ENCODE results near the gene MRPL55.
"Not testable (repeated sequence)": the region's sequence is repeated elsewhere in the genome, so short reads cannot be mapped to it uniquely, and the experiment has no call there.

Gene MRPL55

DNA sequence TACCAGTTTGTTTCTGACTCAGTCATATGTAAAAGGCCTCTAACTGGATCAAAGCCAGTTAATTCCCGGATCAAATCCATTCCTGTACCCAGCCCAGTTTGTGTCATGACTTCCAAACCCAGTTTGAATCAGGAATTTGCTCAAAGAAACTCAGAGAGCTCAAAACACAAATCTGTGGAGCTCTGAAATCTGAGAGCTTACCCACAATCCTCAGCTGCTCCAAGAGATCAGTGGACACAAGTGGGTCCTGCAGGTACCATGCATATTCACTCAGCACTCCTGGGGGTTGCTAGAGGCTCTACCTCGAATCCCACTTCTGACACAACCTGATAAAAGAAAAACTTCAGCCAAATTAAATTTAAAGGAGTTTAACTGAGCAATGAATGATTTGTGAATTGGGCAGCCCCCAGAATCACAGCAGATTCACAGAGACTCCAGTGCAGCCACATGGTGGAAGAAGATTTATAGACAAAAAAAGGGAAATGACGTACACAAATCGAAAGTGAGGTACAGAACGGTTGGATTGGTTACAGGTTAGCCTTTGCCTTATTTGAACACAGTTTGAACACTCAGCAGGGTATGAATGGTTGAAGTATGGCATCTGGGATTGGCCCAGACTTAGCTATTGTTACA lies 11.9 kb upstream of the MRPL55 start:
- DNase-seq (ENCODE audit: low read depth): no peak

GRCh38 chr1:228120351-228120750 lies 11.3 kb upstream of the MRPL55 start:
- no peak for DNase-seq (ENCODE audit: low read depth)

DNA sequence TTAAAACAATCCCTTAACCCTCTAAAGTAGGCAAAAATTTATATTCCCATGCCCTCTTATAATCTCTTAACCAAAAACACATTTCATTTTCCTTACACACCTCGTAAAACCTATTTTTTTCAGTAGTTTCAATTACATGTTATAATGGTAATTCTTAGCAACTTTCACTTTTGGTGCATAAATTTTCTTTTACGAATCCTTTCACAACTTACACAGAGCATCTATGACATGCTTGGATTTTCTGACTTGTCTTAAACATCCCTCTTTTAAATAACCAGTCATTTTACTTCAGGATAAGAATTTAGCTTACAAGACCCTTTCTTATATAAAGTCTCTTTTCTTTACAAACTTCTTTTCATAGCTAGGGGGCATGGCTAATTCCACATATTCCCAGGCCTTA lies 8.9 kb upstream of the MRPL55 start:
- DNase-seq (ENCODE audit: low read depth): no peak

DNA sequence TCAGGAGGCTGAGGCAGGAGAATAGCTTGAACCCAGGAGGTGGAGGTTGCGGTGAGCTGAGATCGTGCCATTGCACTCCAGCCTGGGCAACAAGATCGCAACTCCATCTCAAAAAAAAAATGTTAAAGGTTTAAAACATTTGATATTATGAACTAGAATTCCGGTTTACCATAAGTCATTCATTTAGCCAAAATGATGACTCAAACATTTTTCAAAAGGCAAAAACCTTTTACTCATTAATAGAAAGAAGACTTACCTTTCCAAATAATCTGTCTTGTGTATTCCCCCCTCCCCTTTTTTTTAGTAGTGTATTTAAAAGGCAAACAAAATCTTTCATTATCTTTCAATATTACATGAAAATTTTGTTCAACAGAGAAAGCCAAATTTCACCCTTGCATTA lies 8.2 kb upstream of the MRPL55 start:
- DNase-seq (ENCODE audit: low read depth): no peak

- DNase-seq (ENCODE audit: low read depth): no peak
Observed at GRCh38 chr1:228114827-228115226, 5.7 kb upstream of the MRPL55 start.

- DNase-seq (ENCODE audit: low read depth): no peak
Observed at GRCh38 chr1:228112617-228113016, 3.5 kb upstream of the MRPL55 start.

DNA sequence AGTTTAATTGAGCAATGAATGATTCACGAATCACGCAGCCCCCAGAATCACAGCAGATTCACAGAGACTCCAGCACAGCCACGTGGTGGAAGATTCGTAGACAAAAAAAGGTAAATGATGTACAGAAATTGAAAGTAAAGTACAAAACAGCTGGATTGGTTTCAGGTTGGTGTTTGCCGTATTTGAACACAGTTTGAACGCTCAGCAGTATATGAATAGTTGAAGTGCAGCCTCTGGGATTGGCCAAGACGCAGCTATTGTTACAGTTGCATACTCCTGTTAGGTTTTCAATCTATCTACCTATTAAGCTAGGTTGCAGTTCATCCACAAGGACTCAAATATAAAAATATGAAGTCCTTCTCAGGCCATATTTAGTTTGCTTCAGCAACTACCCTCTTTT lies 3.1 kb upstream of the MRPL55 start:
- DNase-seq (ENCODE audit: low read depth): no peak

DNA sequence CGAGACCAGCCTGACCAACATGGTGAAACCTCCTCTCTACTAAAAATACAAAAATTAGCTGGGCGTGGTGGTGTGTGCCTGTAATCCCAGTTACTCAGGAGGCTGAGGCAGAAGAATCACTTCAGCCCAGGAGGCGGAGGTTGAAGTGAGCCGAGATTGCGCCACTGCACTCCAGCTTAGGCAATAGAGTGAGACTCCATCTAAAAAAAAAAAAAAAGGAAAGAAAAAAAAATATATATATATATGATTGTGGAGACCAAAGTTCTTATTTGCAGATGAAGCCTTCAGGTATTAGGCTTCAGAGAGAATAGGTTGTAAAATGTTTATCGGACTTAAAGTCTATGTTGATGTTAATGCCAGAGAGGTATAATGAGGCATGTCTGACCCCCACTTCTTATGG lies 2.2 kb upstream of the MRPL55 start:
- DNase-seq (ENCODE audit: low read depth): not testable (repeated sequence)

GRCh38 chr1:228110556-228110955 lies 1.5 kb upstream of the MRPL55 start:
- DNase-seq (ENCODE audit: low read depth): no peak

DNA sequence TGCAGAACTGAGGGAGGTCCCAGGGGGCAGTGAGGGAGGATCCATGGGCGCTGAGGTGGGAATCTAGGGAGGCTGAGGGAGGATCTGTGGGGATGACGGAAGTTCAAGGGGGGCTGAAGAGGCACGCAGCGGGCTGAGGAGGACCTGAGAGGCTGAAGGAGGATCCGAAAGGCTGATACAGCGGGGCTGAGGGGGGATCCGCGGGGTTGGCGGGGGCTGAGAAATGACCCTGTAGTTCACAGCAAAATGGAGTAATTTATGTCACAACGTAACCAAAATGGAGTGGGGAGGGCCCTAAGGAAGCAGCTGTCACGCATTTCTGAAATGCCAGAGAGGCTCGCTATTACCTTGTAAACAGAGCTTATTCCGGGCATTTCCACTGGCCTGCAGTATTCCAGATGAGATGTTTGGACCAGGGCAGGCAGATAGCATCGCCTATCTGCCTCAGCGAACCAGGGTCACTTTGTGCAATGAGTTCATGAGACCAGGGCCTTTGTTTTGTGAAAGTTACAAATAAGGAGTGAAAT lies 926 bp upstream of the MRPL55 start:
- DNase-seq (ENCODE audit: low read depth): no peak

DNA sequence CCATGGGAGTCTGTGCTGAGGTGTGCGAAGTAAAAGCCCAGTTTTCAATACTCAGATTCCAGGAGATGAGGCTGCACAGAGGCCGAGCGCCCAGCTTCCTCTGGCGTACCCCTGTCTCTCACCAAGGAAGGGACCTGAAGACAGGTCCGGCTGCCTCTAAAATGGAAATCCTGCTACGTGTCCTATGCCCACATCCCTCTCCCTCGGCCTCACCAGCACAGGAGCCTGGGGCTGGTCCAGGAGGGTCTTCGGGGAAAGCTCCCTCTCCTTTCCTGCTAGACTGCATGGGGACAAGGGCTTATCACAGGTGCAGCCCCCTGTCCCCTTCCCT lies 392 bp downstream of the MRPL55 start:
- DNase-seq (ENCODE audit: low read depth): no peak

DNA sequence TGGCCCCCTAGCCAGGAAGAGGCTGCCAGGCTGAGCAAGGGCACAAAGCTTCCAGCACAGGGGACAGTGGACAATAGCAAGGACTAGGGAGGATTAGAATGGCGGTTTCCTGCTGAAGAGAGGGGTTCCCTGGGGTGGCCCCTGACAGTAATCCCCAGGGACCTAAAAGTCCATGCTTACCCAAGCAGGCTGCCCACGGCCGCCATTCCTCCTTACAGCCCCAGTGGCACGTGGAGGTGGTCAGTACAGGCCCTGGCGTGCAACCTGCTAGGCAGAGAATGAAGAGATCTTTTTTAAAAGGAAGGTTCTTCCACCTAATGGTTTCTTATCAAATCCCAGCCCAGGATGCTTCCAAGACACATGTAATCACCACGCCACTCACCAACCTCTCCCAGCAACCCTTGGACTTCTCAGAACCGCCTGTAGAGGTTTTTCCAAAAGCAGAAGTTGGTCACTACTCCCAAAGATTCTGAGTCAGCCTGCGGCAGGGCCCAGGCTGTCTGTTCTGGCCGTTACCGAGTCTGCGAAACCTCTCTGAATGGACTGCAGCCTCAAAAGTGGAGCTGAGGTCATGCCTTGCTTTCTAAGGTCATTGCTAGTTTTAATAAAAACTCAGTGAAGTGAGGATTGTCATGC lies 926 bp downstream of the MRPL55 start:
- no peak for DNase-seq (ENCODE audit: low read depth)

DNA sequence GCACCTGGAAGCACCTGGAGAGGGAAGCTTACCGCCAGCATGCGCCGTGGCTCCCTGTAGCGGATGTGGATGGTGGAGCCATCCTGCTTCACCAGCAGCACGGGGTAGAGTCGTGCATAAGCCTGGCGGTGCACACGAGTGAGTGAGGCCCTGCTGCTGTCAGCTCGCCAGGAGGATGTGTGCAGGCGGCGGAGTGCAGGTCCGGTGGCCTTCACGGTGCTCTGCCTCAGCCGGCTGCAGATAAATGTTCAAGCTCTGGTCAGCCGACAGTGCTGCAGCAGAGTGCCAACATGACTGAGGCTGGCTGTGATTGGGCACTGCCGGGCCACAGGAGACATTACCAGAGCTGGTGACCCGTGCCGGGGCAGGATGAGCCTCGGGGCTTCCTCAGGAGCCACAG lies 1.5 kb downstream of the MRPL55 start:
- no peak for DNase-seq (ENCODE audit: low read depth)

- no peak for DNase-seq (ENCODE audit: low read depth)
Observed at GRCh38 chr1:228106800-228107054, 2.4 kb downstream of the MRPL55 start.

DNA sequence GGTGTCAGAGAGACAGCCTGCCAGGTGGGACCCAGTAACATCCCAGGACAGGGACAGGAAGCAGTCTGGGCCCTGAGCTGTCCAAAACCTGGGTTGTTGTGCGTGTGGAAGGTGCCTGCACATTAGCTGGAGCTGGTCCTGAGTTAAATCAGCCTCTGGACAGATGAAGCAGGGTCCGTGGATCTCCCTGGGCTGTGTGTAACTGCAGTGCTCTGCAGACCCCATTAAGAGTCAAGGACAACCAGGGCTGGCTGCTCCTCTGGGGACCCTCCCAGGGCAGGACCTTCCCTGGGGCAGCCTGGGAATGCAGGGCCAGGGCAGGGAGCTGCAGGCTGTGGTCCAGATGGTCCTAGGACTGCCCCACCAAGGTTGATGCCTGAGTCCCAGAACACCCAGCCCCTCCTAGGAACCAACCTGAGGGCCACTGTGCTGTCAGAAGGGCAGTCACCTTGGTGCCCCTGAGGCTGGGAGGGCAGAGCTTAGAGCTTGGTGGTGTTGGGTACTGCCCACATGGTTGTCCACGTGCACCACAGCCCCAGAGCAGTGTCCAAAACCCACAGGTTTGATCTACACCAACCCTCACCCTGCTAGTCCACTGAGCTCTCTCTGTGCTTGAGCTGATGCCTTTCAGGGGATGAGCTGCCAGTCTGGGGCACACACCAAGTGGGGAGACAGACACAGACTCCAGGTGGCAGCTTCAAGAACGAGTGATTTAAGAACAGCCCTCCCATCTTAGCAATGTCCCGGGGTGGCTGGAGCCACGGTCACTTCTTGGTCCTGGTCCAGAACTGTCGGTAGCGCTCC lies 2.9 kb downstream of the MRPL55 start:
- no peak for DNase-seq (ENCODE audit: low read depth)

DNA sequence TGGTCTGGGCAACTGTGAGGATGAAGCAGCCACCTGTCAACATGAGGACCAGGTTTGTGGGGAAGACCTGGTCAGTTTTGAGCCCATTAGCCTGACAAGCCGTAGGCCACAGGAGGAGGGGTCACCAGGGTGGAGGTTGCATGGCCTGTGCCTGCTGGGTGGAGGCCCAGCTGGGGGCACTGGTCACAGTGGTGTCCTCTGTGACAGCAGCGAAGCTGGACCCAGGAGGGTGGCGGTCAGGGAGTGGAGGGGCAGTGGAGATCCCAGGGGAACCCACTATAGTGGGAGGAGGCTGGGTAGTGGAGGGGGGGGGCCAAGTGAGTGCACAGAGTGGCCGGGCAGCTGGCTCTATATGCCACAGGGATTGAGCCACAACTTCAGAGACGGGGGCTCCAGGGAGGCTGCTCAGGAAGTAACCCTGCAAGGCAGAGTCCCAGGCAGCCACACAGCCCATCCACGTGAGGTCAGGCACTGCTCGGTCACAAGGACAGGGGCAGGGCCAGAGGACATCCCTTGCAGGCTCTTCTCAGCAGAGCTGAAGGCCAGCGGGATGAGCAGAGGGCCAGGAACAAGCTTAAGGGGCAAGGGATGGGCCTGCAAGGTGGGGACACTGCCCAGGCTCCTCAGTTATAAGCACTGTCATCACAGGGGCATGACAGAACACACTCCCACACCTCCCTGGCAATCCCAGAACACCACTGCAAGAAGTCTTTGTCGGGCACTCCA lies 3.7 kb downstream of the MRPL55 start:
- DNase-seq (ENCODE audit: low read depth): no peak

GRCh38 chr1:228104526-228105269 lies 4.4 kb downstream of the MRPL55 start:
- DNase-seq (ENCODE audit: low read depth): no peak

DNA sequence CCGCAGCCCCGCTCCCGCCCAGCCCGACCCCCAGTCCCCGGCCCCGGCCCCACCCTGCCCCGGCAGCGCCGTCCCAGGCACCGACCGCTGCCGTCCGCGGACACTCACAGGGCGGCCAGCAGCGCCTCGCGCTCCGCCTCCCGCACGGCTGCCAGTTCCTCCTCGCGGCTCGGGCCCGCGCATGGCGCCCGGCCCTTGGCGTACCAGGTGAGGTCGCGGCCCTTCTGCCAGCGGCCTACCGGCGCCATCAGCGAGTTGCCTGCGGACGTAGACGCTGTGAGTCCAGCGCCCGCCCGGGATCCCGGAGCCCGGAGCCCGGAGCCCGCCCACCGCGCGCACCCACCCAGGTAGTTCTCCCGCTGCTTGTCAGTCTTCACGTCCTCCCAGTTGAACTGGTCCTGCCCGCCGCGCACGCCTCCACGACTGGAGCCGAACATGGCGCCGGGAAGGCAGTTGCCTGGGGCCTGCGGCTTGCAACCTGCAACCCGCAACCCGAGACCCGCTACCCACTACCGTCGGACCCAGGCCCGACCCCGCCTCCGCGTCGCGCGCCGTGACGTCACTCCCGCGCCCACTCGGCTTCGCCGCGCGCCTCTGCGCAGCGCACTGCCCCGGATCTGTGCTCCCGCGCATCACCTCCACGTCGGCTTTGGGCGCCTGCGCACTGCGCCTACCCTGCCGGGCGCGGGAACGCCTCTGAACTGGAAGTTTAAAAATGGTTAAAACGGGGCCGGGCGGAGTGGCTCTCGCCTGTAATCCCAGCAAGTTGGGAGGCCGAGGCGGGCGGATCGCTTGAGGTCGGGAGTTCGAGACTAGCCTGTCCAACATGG lies 6.1 kb downstream of the MRPL55 start, which contains the start of gene C1orf35:
C1orf35 (minus strand) TSS at position 535 of the 830 bp plus-strand sequence; CDS start at position 437, 98 bp downstream.
- DNase-seq (ENCODE audit: low read depth): peak; percentile 93

DNA sequence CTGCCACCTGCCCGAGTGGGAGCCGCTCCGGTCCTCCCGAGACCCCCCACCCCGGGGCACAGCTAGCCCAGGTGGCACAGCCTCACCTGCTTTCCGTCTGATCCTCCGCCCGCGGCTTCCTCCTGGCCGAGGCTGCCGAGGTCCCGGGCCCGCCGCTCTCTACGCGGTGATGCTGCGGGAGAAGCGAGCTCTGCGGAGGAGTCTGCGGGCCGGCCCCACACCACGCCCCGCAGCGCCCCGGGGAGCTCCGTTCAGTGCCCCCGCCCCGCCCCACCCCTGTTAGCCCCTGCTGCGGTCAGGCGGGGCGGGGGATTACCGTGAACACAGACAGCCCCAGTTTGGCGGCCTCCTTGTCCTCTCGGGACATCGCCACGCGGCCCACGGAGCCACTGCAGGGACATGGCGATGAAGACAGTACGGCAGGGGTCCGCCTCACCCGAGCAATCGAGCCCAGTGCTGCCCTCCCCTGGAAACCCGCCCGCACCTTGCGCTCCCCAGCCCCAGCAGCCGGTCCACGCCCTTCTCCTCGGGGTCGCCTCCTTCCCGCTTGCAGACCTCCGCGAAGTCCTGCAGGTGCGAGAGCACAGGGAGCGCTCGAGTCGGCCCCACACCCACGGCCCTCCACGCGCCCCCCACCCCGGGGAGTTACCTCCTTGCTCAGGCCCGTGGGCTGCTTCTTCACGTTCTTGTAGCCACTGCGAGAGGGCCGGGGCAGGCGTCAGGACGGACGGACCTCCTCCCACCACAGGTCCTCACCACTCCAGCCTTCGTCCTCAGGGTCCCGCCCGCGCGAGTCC lies 6.9 kb downstream of the MRPL55 start:
- peak; percentile 58 for DNase-seq (ENCODE audit: low read depth)

- no peak for DNase-seq (ENCODE audit: low read depth)
Observed at GRCh38 chr1:228101614-228101993, 7.5 kb downstream of the MRPL55 start.

Measured in activated T-cell treated with anti-CD3 and anti-CD28 coated beads for 48 hours (primary cell).